Prostate gland (tissue), 2 donors: ENCODE measurements around the gene BCAP31. TPM values are rescaled to one million over a fixed set of nuclear protein-coding genes. Genes with fewer than 3 reads are reported as not detected.
"Not testable (repeated sequence)": the region's sequence is repeated elsewhere in the genome, so short reads cannot be mapped to it uniquely, and the experiment has no call there.

Experiments
- DNase-seq: peaks from one replicate; pipeline ENCODE4 v3.0.0-alpha.2; 2019; ENCODE audit warnings: low spot score
- H3K27ac ChIP-seq, 2 donors: fragments of 200-600 bp; sonication (generic); 2 replicates each; pipeline ENCODE4 v1.5.1; 2017 to 2019
- H3K27me3 ChIP-seq: fragments of 200-600 bp; sonication (generic); replicated peaks from 2 replicates; pipeline ENCODE4 v1.5.1; 2019; ENCODE audit not compliant: insufficient read depth
- H3K36me3 ChIP-seq, 2 donors: fragments of 200-600 bp; sonication (generic); 1 replicate in 1 of 2; 2 replicates in 1 of 2; pipeline versions ENCODE4 v1.5.1 to v1.8.1; 2017 to 2019
- H3K4me1 ChIP-seq: fragments of 200-600 bp; sonication (generic); replicated peaks from 2 replicates; pipeline ENCODE4 v1.5.1; 2019
- H3K4me3 ChIP-seq, 2 donors: fragments of 200-600 bp; sonication (generic); 2 replicates each; pipeline ENCODE4 v1.5.1; 2017 to 2019
- H3K9me3 ChIP-seq: fragments of 200-600 bp; sonication (generic); 2 replicates; pipeline ENCODE4 v1.5.1; 2017
- POLR2A ChIP-seq: fragments of 450-650 bp; IDR thresholded peaks from one replicate; pipeline ENCODE4 v1.6.1; 2016; ENCODE audit warnings: antibody characterized with exemption, mild to moderate bottlenecking
- POLR2AphosphoS5 ChIP-seq: sonication (generic); formaldehyde crosslinking; IDR thresholded peaks from one replicate; pipeline ENCODE4 v1.6.1; 2017; ENCODE audit warnings: antibody characterized with exemption
- WGBS: methylation state at CpG from one replicate; pipeline ENCODE4 v1.1.5; 2018; 5-methylcytosine and 5-hydroxymethylcytosine counted together
- intact Hi-C: fragments of 100-400 bp; cut with DNase I; formaldehyde crosslinking; loops from one replicate; pipeline ENCODE4 v1.14.2; 2022
- total RNA-seq, 2 donors: library from RNA; depleted of rRNA; stranded (reverse); fragments of >200 nt; gene quantifications; one replicate each; pipeline ENCODE4 v1.1.0, GENCODE V29; 2016
- TF ChIP-seq, protein P1 (sequence below), 4 experiments: fragments of 200-600 bp in 2 of 4; fragments of 450-650 bp in 2 of 4; sonication (generic) in 2 of 4; IDR thresholded peaks; 1 replicate in 3 of 4; 2 replicates in 1 of 4; pipeline ENCODE4 v1.5.1; 2016 to 2019; ENCODE audit warnings: antibody characterized with exemption in 4 of 4, mild to moderate bottlenecking in 2 of 4, moderate library complexity in 2 of 4

The BCAP31 gene
- total RNA-seq, 2 donors from 2014 or later: 144 to 244 TPM

DNA sequence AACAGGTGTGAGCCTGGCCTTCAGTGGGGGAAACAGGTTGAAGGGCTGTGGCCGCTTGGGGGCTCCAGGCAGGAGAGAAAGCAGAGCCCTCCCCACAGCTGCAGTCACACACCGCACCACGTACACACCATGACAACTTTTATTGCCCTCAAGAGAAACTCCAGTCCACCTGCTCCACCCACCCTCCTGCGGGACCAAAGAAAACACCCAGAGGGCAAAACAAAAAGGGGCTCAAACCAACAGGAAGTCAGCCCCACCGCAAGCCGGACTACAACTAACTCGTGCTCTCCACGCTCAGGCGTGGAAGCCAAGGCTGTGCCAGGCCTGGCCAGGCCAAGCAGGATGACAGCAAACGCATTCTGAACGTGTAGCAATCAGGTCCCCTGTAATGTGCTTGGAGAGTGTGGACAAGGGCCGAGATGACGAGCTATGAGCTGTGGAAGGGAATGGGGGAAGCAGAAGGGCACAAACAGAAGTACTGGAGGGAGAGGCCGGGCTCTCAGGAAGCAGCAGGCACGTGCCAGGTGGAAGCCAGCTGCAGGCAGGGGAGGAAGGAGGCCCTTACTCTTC lies 23.7 kb downstream of the BCAP31 start:
- WGBS: 53% methylated on average over 15 of the region's 15 CpGs
- Histone ChIP-seq H3K27me3 (no peaks in the 10 kb centered on the region), H3K4me1 (no peaks in the 10 kb centered on the region), H3K4me3 (no peak overlapping the region), H3K36me3 (no peaks in the 10 kb centered on the region), H3K27ac (peak overlapping the region; percentile 56 to 60), H3K9me3 (no peaks in the 10 kb centered on the region)
- TF ChIP-seq, protein P1, sequence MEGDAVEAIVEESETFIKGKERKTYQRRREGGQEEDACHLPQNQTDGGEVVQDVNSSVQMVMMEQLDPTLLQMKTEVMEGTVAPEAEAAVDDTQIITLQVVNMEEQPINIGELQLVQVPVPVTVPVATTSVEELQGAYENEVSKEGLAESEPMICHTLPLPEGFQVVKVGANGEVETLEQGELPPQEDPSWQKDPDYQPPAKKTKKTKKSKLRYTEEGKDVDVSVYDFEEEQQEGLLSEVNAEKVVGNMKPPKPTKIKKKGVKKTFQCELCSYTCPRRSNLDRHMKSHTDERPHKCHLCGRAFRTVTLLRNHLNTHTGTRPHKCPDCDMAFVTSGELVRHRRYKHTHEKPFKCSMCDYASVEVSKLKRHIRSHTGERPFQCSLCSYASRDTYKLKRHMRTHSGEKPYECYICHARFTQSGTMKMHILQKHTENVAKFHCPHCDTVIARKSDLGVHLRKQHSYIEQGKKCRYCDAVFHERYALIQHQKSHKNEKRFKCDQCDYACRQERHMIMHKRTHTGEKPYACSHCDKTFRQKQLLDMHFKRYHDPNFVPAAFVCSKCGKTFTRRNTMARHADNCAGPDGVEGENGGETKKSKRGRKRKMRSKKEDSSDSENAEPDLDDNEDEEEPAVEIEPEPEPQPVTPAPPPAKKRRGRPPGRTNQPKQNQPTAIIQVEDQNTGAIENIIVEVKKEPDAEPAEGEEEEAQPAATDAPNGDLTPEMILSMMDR (IDR thresholded peaks at IDR 0.05): no peak
- TF ChIP-seq POLR2AphosphoS5: no peak
- no peak for TF ChIP-seq POLR2A
- intact Hi-C loops: loop anchor here (10.0 kb wide), 1 partner anchor 146 kb away; no protein-coding TSS in a partner anchor
- no peak for DNase-seq

DNA sequence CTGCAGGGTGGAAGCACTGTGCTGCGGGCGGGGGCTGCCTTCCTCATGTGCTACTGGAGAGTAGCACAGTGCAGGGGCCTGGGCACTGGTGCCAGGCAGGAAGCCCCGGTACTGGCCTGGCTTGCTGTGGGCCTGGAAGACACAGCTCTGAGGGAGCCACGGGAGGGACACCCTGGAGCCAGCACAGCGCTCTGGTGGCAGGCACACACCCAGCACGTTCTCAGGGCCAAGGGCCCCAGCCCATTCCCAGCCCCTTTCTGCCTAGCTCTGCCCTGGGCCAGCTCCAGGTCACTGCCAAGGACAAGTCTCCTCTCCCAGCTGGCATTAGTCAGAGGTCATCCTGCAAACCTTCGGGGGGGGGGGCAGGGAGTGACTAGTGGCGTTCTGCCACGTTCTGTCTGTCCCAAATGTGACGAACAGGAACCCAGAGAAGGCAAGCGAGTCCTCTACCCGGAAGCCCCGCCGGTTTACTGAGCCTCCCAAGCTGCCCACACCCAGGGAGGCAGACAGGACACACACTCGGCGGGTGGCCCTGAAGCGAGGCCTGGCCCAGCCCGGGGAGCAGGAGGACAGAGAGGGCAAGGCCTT lies 24.3 kb downstream of the BCAP31 start:
- WGBS: 59% methylated on average over 4 of the region's 18 CpGs
- not testable (repeated sequence) for H3K4me1 ChIP-seq, H3K4me3 ChIP-seq, H3K9me3 ChIP-seq, H3K27me3 ChIP-seq, DNase-seq, H3K36me3 ChIP-seq
- peak overlapping the region; percentile 56 to 60 for H3K27ac ChIP-seq
- intact Hi-C loops: loop anchor here (10.0 kb wide), 1 partner anchor 145 kb away; no protein-coding TSS in a partner anchor

- peak overlapping the region in 1 of 2 donors; percentile 60 for H3K27ac ChIP-seq
- H3K27me3 ChIP-seq, intact Hi-C loops, H3K4me3 ChIP-seq, H3K9me3 ChIP-seq, H3K36me3 ChIP-seq, H3K4me1 ChIP-seq, DNase-seq: not testable (repeated sequence)
- WGBS: 90% methylated on average over 7 of the region's 16 CpGs
These were observed 24.9 kb downstream of the BCAP31 start for GRCh38 chrX:153699210-153699783.

GRCh38 chrX:153697924-153698865 lies 26.0 kb downstream of the BCAP31 start:
- no peak overlapping the region for H3K27ac ChIP-seq
- H3K36me3 ChIP-seq: no peaks in the 10 kb centered on the region
- H3K4me3 ChIP-seq: no peak overlapping the region
- intact Hi-C loops: no loop called here
- WGBS: 79% methylated on average over 15 of the region's 16 CpGs
- H3K9me3 ChIP-seq: no peaks in the 10 kb centered on the region
- no peak for TF ChIP-seq POLR2A
- TF ChIP-seq, protein P1 (IDR thresholded peaks at IDR 0.05): no peak
- no peak for TF ChIP-seq POLR2AphosphoS5
- no peak for DNase-seq
- no peaks in the 10 kb centered on the region for H3K4me1 ChIP-seq
- H3K27me3 ChIP-seq: no peaks in the 10 kb centered on the region

DNA sequence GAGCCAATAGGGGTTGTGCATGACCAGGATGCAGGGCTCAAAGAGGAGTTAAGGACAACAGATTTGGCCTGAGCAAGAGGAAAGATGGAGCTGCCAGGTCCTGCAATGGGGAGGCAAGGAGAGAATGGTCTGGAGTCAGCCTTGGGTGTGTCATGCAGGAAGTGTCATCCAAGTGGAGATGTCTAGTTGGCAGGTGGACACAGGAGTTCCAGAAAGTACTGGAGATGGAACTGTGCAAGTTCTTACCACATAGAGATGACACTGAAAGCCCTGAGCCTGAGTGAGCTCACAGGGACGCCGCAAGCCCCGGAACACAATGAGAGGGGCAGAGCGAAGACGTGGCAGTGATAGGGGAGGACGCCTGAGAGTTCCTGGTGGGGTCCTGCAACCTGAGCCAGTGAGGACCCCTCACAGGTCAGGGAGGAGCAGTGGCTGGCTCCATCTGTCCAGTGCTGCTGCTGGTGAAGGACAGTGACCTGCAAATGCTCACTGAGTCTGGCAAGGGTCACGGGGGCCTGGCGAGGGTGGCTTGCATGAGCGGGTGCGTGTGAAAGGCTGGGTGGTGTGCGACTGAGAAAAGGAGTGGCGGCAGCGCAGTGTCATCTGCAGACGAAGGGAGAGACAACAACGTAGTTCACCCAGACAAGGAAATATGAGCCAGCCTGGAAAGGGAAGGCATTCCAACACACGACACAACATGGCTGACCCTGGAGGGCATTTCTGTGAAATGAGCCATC lies 27.0 kb downstream of the BCAP31 start:
- DNase-seq, H3K27ac ChIP-seq, H3K36me3 ChIP-seq, H3K9me3 ChIP-seq, H3K4me1 ChIP-seq, H3K4me3 ChIP-seq, H3K27me3 ChIP-seq, intact Hi-C loops: not testable (repeated sequence)
- 68% methylated on average over 13 of the region's 16 CpGs for WGBS

DNA sequence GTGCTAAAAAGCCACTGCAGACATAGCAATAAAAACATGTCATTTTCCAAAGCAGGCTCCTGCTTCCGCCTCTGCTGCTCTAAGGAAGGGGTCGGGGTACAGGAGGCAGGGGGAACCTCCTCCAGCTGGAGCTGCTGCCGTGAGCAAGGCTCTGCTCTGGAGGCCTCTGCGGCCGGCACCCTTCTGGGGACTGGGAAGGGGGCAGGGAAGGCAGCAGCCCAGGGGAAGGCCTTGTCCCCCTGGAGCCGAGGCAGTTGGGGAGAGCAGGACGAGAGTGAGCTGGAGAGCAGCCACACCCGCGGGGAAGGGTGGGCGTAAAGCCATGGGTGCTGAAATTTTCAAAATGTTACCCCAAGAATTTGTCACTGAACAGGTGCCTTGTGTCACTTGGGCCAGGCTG lies 27.6 kb downstream of the BCAP31 start:
- H3K36me3 ChIP-seq, H3K9me3 ChIP-seq, DNase-seq, H3K27me3 ChIP-seq, H3K4me3 ChIP-seq, H3K27ac ChIP-seq, H3K4me1 ChIP-seq, intact Hi-C loops: not testable (repeated sequence)
- WGBS: 56% methylated on average over 7 of the region's 10 CpGs
